K562 (cell line): Measurements from ENCODE around the gene ARHGAP22. TPM values are rescaled to one million over a fixed set of nuclear protein-coding genes. Genes with fewer than 3 reads are reported as not detected.

ENCODE experiments used
- ATAC-seq: fragments of 200-7000 bp; cut with Tn5 transposase; 3 replicates; pipeline ENCODE4 v1.9.1; 2020; ENCODE audit warnings: moderate library complexity
- BruUV-seq: library from RNA; stranded (reverse); fragments of 400-500 nt; replicated peaks from 2 replicates; lab custom pipeline; 2021; lab: Mats Ljungman, UMichigan
- CTCF ChIA-PET: fragments of 300-600 bp; formaldehyde crosslinking; extraction: SDS; loops from one replicate; lab custom pipeline; 2021; ENCODE audit warnings: low intra/inter-chr PET ratio; lab: Yijun Ruan, JAX
- POLR2A ChIA-PET: fragments of 300-600, 350-650 bp; sonication (Branson Sonifier 250); formaldehyde crosslinking; extraction: SDS; loops from one replicate; lab custom pipeline; 2021; ENCODE audit warnings: antibody characterized with exemption, inconsistent platforms; lab: Yijun Ruan, JAX
- DNase-seq, 4 experiments: peaks; one replicate each; pipeline versions ENCODE4 v3.0.0 to v3.0.0-alpha.2; 2011 to 2018; ENCODE audit warnings: low spot score in 3 of 4, mixed read lengths in 3 of 4; ENCODE audit errors: extremely low read depth in 1 of 4
- FAIRE-seq: peaks from 2 replicates; lab custom pipeline; 2011; peaks lifted over from hg19 to GRCh38; lab: Jason Lieb, UNC
- H2AFZ ChIP-seq: 2 replicates; pipeline ENCODE4 v1.6.0; 2011; ENCODE audit warnings: low read depth, low read length, control low read depth, inconsistent platforms
- H3K27ac ChIP-seq: fragments of 200-600 bp; 3 replicates; pipeline ENCODE4 v1.8.0; 2011; ENCODE audit warnings: low read depth, mild to moderate bottlenecking, control low read depth, inconsistent platforms, low read length, moderate library complexity, mixed read lengths; ENCODE audit errors: extremely low read depth
- H3K27me3 ChIP-seq, 2 experiments: fragments of 300-600 bp in 1 of 2; 2 replicates in 1 of 2; 3 replicates in 1 of 2; pipeline versions ENCODE4 v1.6.0 to v1.8.0; 2011; ENCODE audit warnings: inconsistent platforms in 2 of 2, low read length in 2 of 2, mild to moderate bottlenecking in 1 of 2, mixed read lengths in 1 of 2, moderate library complexity in 1 of 2; ENCODE audit not compliant: control insufficient read depth in 2 of 2, insufficient read depth in 2 of 2
- H3K36me3 ChIP-seq: fragments of 300-600 bp; 3 replicates; pipeline ENCODE4 v1.8.0; 2011; ENCODE audit warnings: mild to moderate bottlenecking, low read length, inconsistent platforms; ENCODE audit not compliant: control insufficient read depth, insufficient read depth
- H3K4me1 ChIP-seq, 2 experiments: fragments of 200-600 bp in 1 of 2; replicated peaks in 1 of 2; 2 replicates in 1 of 2; 3 replicates in 1 of 2; pipeline versions ENCODE4 v1.5.1 to v1.8.0; 2011; ENCODE audit warnings: inconsistent platforms in 2 of 2, low read length in 2 of 2, mild to moderate bottlenecking in 1 of 2, mixed read lengths in 1 of 2, moderate library complexity in 1 of 2; ENCODE audit not compliant: control insufficient read depth in 2 of 2, insufficient read depth in 2 of 2
- H3K4me2 ChIP-seq: 2 replicates; pipeline ENCODE4 v1.6.1; 2011; ENCODE audit warnings: low read length, control low read depth, inconsistent platforms, mixed read lengths; ENCODE audit not compliant: insufficient read depth
- H3K4me3 ChIP-seq: fragments of 200-600 bp; sonication (generic), shearing (Covaris generic); 2 replicates; pipeline ENCODE4 v1.5.1; 2016; ENCODE audit warnings: control low read depth, inconsistent platforms
- H3K79me2 ChIP-seq: fragments of 200-600 bp; 3 replicates; pipeline ENCODE4 v1.8.0; 2011; ENCODE audit warnings: low read length, inconsistent platforms; ENCODE audit not compliant: control insufficient read depth, insufficient read depth
- H3K9ac ChIP-seq, 2 experiments: 2 replicates each; pipeline versions ENCODE4 v1.6.0 to v1.6.1; 2011; ENCODE audit warnings: low read depth in 2 of 2, low read length in 2 of 2, control low read depth in 1 of 2, inconsistent platforms in 1 of 2, mild to moderate bottlenecking in 1 of 2, mixed read lengths in 1 of 2; ENCODE audit not compliant: insufficient read depth in 1 of 2
- H3K9me1 ChIP-seq: one replicate; pipeline ENCODE4 v1.6.0; 2011; ENCODE audit warnings: inconsistent platforms, mild to moderate bottlenecking, low read length, moderate library complexity; ENCODE audit not compliant: control insufficient read depth, insufficient read depth
- H3K9me3 ChIP-seq: replicated peaks from 2 replicates; pipeline ENCODE4 v1.5.1; 2011; ENCODE audit warnings: low read depth, low read length, inconsistent platforms; ENCODE audit not compliant: control insufficient read depth, insufficient read depth
- H4K20me1 ChIP-seq: replicated peaks from 2 replicates; pipeline ENCODE4 v1.6.1; 2011; ENCODE audit warnings: low read length, inconsistent platforms, mixed read lengths; ENCODE audit not compliant: control insufficient read depth, insufficient read depth
- ATF7 ChIP-seq: fragments of 450-650 bp; IDR thresholded peaks from 2 replicates; pipeline ENCODE4 v1.7.1; 2014; ENCODE audit warnings: mild to moderate bottlenecking, moderate library complexity
- CXXC5 ChIP-seq: fragments of 250-450 bp; sonication (Bioruptor Pico); IDR thresholded peaks from 2 replicates; pipeline ENCODE4 v1.8.0; 2022; ENCODE audit warnings: inconsistent platforms, mild to moderate bottlenecking, moderate library complexity
- ID3 ChIP-seq, 2 experiments: fragments of 250-450 bp in 1 of 2; fragments of 450-650 bp in 1 of 2; sonication (Bioruptor Pico) in 1 of 2; IDR thresholded peaks; 2 replicates each; pipeline versions ENCODE4 v1.6.1 to v1.8.0; 2016 to 2021; ENCODE audit warnings: mild to moderate bottlenecking in 2 of 2, moderate library complexity in 2 of 2, missing compliant biosample characterization in 1 of 2, missing genetic modification characterization in 1 of 2
- MCM2 ChIP-seq: fragments of 450-650 bp; IDR thresholded peaks from 2 replicates; pipeline ENCODE4 v1.6.1; 2017; ENCODE audit warnings: low read depth, mild to moderate bottlenecking
- POLR3A ChIP-seq: IDR thresholded peaks from 2 replicates; pipeline ENCODE4 v1.6.1; 2011; ENCODE audit warnings: borderline replicate concordance, mild to moderate bottlenecking, moderate library complexity; ENCODE audit not compliant: insufficient read length, insufficient read depth; ENCODE audit errors: extremely low read depth
- PRDM10 ChIP-seq: fragments of 450-650 bp; IDR thresholded peaks from 2 replicates; pipeline ENCODE4 v1.6.1; 2018; ENCODE audit not compliant: partially characterized antibody
- RAD21 ChIP-seq, 2 experiments: fragments of 250-450 bp in 1 of 2; fragments of 450-650 bp in 1 of 2; sonication (Bioruptor Pico) in 1 of 2; formaldehyde crosslinking in 1 of 2; IDR thresholded peaks in 1 of 2; conservative IDR thresholded peaks in 1 of 2; 2 replicates each; pipeline versions ENCODE4 v1.4.0 to v1.8.0; 2020 to 2022; ENCODE audit warnings: mild to moderate bottlenecking in 2 of 2, moderate library complexity in 1 of 2
- WGBS: fragments of 100-300 bp; shearing (Covaris generic); methylation state at CpG from one replicate; pipeline ENCODE4 v1.1.6; 2016; ENCODE audit warnings: low coverage, mixed read lengths; ENCODE audit not compliant: insufficient coverage; ENCODE audit errors: missing lambda C conversion rate; 5-methylcytosine and 5-hydroxymethylcytosine counted together
- in situ Hi-C: fragments of 300-500 bp; cut with MboI; formaldehyde crosslinking; loops from 4 replicates; pipeline ENCODE4 v1.15.0; 2018; ENCODE audit warnings: inconsistent platforms, mixed read lengths
- intact Hi-C: fragments of 100-400 bp; cut with micrococcal nuclease; formaldehyde crosslinking; loops from 2 replicates; pipeline ENCODE4 v1.14.2; 2022
- polyA plus RNA-seq, 8 experiments: library from polyadenylated mRNA; depleted of rRNA in 4 of 8; stranded (reverse) in 5 of 8; unstranded in 3 of 8; fragments of >200 nt; fragmentation: Nextera tagmentation in 2 of 8; fragmentation: Illumina TruSeq in 1 of 8; extraction: Ambion mirVana in 2 of 8; extraction: Trizol in 1 of 8; gene quantifications; 2 replicates each; pipeline versions ENCODE4 v1.2.1 to v1.2.3, GENCODE V29; 2011 to 2014; ENCODE audit warnings: inconsistent platforms in 1 of 8, missing spikeins in 1 of 8
- total RNA-seq, 7 experiments: library from RNA; depleted of rRNA in 6 of 7; stranded (reverse); fragments of >200 nt in 6 of 7; fragmentation: Illumina TruSeq in 2 of 7; extraction: Trizol in 2 of 7; gene quantifications; 2 replicates each; pipeline versions ENCODE4 v1.2.1 to v1.2.3, GENCODE V29; 2011 to 2021; ENCODE audit warnings: low replicate concordance in 1 of 7
- TF ChIP-seq, protein P1 (sequence below): fragments of 250-450 bp; sonication (Bioruptor Pico); IDR thresholded peaks from 2 replicates; pipeline ENCODE4 v1.5.0; 2020; ENCODE audit warnings: mild to moderate bottlenecking, borderline replicate concordance

Gene ARHGAP22
- total and polyA plus RNA-seq, 9 of the 15 experiments (the other 6 are each of a cell fraction or from before 2014, with no cell fraction given) = 1.3 to 28.1 (median 12.7) TPM

DNA sequence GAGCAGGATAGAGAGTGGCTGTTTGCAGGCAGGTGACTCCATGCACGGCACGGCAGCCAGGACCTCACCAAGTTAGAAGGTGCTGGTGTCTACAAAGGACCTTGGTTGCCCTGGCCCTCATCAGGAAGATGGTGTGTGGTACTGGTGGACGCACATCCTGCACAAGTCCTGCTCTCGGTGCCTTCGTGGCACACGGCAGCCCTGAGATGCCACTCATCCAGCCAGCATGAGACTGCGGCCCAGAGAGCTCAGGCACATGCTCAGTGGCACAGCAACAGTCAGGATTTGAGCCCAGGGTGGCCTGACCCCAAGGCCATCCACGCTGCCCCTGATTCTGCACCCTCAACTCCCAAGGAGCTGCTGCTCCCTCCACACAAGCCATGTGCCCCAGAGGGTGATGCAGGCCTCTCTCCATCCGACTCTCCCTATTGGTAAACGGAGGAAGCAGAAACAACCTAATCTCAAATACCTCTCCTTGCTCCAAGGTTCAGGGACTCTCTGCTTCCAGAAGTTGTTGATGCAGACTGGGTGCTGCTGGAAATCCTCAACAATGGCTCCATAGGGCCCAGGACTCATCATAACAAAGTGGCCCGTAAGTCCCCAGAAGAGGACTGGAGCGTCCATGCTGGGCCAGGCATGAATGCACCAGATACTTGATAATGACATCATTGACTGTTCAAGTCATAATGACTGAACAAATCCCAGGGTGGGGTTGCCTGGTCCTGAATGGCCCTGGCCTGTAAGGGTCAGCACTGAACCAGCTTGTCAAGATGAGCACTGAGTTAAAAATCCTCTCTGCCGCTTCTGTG, 93.6 kb downstream of the ARHGAP22 start:
- in situ Hi-C loops = loop anchor here (5.0 kb wide), 1 partner anchor 299 kb away; no protein-coding TSS in a partner anchor
- no TSS peak for BruUV-seq
- peak; percentile 4; the same call in 2 of the 3 replicates for ATAC-seq
- no peak for TF ChIP-seq CXXC5 (CRISPR knock-in tag)
- TF ChIP-seq ID3 (CRISPR knock-in tag; IDR thresholded peaks at IDR 0.05) = no peak
- TF ChIP-seq ID3 (tag; IDR thresholded peaks at IDR 0.05) = no peak
- TF ChIP-seq PRDM10 = no peak
- no peak for TF ChIP-seq MCM2
- no peak for TF ChIP-seq POLR3A
- TF ChIP-seq ATF7 = 0 out of 2 replicates have a peak, but pooled peaks have one; percentile 12
- TF ChIP-seq, protein P1, sequence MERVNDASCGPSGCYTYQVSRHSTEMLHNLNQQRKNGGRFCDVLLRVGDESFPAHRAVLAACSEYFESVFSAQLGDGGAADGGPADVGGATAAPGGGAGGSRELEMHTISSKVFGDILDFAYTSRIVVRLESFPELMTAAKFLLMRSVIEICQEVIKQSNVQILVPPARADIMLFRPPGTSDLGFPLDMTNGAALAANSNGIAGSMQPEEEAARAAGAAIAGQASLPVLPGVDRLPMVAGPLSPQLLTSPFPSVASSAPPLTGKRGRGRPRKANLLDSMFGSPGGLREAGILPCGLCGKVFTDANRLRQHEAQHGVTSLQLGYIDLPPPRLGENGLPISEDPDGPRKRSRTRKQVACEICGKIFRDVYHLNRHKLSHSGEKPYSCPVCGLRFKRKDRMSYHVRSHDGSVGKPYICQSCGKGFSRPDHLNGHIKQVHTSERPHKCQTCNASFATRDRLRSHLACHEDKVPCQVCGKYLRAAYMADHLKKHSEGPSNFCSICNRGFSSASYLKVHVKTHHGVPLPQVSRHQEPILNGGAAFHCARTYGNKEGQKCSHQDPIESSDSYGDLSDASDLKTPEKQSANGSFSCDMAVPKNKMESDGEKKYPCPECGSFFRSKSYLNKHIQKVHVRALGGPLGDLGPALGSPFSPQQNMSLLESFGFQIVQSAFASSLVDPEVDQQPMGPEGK (CRISPR knock-in tag) = no peak
- no peak for TF ChIP-seq RAD21 (CRISPR knock-in tag; conservative IDR thresholded peaks at IDR 0.05 in 1 of 2, IDR thresholded peaks at IDR 0.05 in 1 of 2)
- TF ChIP-seq, all 486 proteins: peak for 1
- Histone ChIP-seq H3K36me3 (no peaks in the 10 kb centered on the region; the same call in 2 of the 3 replicates), H3K9me1 (no peaks in the 10 kb centered on the region), H3K4me2 (no peak overlapping the region), H3K27ac (no peak overlapping the region), H2AFZ (no peak overlapping the region), H4K20me1 (no peaks in the 10 kb centered on the region), H3K4me3 (no peak overlapping the region), H3K27me3 (no peaks in the 10 kb centered on the region), H3K79me2 (peaks cover 98% of the 10 kb centered on the region), H3K4me1 (peaks cover 29% of the 10 kb centered on the region in 2 experiments), H3K9me3 (no peaks in the 10 kb centered on the region; the same call in 1 of the 2 replicates), H3K9ac (peak overlapping the region in 1 of 2 experiments; percentile 60; a peak in 2 of 4 replicates)
- FAIRE-seq (no peak), DNase-seq (no peak)
- intact Hi-C loops = no loop called here
- ChIA-PET POLR2A (no interaction called here), CTCF (no interaction called here)
- 79% methylated on average over 13 of the region's 13 CpGs for WGBS
